Measurements from ENCODE around the gene CYP2J2.
"Not testable (repeated sequence)": the region's sequence is repeated elsewhere in the genome, so short reads cannot be mapped to it uniquely, and the experiment has no call there.

CYP2J2 gene

GRCh38 chr1:59919746-59920145 is 6.8 kb downstream of the CYP2J2 start:
- no peak for DNase-seq (ENCODE audit: low spot score)

GRCh38 chr1:59917785-59918180 is 8.8 kb downstream of the CYP2J2 start:
- DNase-seq (ENCODE audit: low spot score) = no peak

- DNase-seq (ENCODE audit: low spot score) = no peak
Measured at GRCh38 chr1:59917026-59917784, 9.4 kb downstream of the CYP2J2 start.

- no peak for DNase-seq (ENCODE audit: low spot score)
Measured at GRCh38 chr1:59915516-59915915, 11.1 kb downstream of the CYP2J2 start.

GRCh38 chr1:59914791-59915286 is 11.7 kb downstream of the CYP2J2 start:
- not testable (repeated sequence) for DNase-seq (ENCODE audit: low spot score)

GRCh38 chr1:59908682-59909081 is 17.9 kb downstream of the CYP2J2 start:
- no peak for DNase-seq (ENCODE audit: low spot score)

GRCh38 chr1:59908084-59908483 is 18.5 kb downstream of the CYP2J2 start:
- DNase-seq (ENCODE audit: low spot score) = no peak

GRCh38 chr1:59906931-59907330 is 19.6 kb downstream of the CYP2J2 start:
- DNase-seq (ENCODE audit: low spot score) = no peak

GRCh38 chr1:59903141-59903754 is 23.3 kb downstream of the CYP2J2 start:
- peak; percentile 15 for DNase-seq (ENCODE audit: low spot score)

- DNase-seq (ENCODE audit: low spot score) = no peak
Measured at GRCh38 chr1:59901770-59902388, 24.7 kb downstream of the CYP2J2 start.

GRCh38 chr1:59900640-59901039 is 25.9 kb downstream of the CYP2J2 start:
- DNase-seq (ENCODE audit: low spot score) = no peak

GRCh38 chr1:59898927-59899326 is 27.6 kb downstream of the CYP2J2 start:
- DNase-seq (ENCODE audit: low spot score) = no peak

- no peak for DNase-seq (ENCODE audit: low spot score)
Measured at GRCh38 chr1:59897165-59897564, 29.4 kb downstream of the CYP2J2 start.

GRCh38 chr1:59892841-59893811 is 33.4 kb downstream of the CYP2J2 start:
- DNase-seq (ENCODE audit: low spot score) = no peak

- no peak for DNase-seq (ENCODE audit: low spot score)
Measured at GRCh38 chr1:59885160-59885832, 41.3 kb downstream of the CYP2J2 start.

- DNase-seq (ENCODE audit: low spot score) = no peak
Measured at GRCh38 chr1:59880735-59881134, 45.8 kb downstream of the CYP2J2 start.

- peak; percentile 58 for DNase-seq (ENCODE audit: low spot score)
Measured at GRCh38 chr1:59879996-59880505, 46.5 kb downstream of the CYP2J2 start.

- peak; percentile 51 for DNase-seq (ENCODE audit: low spot score)
Measured at GRCh38 chr1:59879574-59879973, 47.0 kb downstream of the CYP2J2 start.

GRCh38 chr1:59878370-59878769 is 48.2 kb downstream of the CYP2J2 start:
- no peak for DNase-seq (ENCODE audit: low spot score)

- no peak for DNase-seq (ENCODE audit: low spot score)
Measured at GRCh38 chr1:59877108-59877682, 49.4 kb downstream of the CYP2J2 start.

GRCh38 chr1:59871746-59872145 is 54.8 kb downstream of the CYP2J2 start:
- no peak for DNase-seq (ENCODE audit: low spot score)

Measured in kidney capillary endothelial cell (primary cell).